ENCODE measurements around the gene SELENOI. TPM values are rescaled to one million over a fixed set of nuclear protein-coding genes. Genes with fewer than 3 reads are reported as not detected.
A peak's percentile ranks its signal among the peaks of the same experiment; 100 is the strongest.

Gene SELENOI
- total RNA-seq, 1 donor from 2014 or later: 51.8 TPM

DNA sequence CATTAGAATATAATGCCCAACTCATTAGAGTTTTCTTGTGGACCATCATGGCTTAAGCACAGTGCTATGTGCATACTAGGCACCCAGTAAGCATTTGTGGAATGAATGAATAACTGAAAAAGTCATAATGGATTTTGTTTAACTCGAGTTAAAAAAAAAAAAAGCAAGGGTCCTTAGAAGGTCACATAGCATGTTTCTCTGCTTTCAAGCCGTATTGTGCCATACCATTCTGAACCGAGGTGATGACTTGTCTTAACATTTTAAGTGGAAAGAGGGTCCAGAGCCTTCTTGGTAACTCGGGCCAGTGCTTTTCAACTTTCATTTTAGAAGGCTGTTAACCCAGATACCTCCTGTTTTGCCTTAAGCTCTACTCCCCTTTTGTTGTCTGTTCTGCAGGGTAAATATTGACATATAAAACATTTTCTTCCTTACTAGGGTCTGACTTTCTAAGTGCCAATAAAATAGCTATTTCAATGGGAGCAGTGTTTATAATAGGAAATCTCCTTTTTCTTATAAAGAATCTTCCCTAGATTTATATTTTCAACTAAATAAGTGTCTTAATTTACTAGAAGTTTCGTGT is 1.4 kb downstream of the SELENOI start:
- TF ChIP-seq EZH2 (IDR thresholded peaks at IDR 0.05) (no peak), EZH2phosphoT487 (IDR thresholded peaks at IDR 0.05) (no peak)
- TF ChIP-seq, protein P1, sequence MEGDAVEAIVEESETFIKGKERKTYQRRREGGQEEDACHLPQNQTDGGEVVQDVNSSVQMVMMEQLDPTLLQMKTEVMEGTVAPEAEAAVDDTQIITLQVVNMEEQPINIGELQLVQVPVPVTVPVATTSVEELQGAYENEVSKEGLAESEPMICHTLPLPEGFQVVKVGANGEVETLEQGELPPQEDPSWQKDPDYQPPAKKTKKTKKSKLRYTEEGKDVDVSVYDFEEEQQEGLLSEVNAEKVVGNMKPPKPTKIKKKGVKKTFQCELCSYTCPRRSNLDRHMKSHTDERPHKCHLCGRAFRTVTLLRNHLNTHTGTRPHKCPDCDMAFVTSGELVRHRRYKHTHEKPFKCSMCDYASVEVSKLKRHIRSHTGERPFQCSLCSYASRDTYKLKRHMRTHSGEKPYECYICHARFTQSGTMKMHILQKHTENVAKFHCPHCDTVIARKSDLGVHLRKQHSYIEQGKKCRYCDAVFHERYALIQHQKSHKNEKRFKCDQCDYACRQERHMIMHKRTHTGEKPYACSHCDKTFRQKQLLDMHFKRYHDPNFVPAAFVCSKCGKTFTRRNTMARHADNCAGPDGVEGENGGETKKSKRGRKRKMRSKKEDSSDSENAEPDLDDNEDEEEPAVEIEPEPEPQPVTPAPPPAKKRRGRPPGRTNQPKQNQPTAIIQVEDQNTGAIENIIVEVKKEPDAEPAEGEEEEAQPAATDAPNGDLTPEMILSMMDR (IDR thresholded peaks at IDR 0.05): no peak
- Histone ChIP-seq H3K4me1 (peaks cover 24% of the 10 kb centered on the region), H3K79me2 (ENCODE audit: low read depth) (peaks cover 84% of the 10 kb centered on the region), H3K9ac (peak overlapping the region; percentile 71), H3F3A (ENCODE audit: low read depth) (peaks cover 8% of the 10 kb centered on the region), H3K27me3 (no peaks in the 10 kb centered on the region), H4K20me1 (ENCODE audit: low read depth) (peaks cover 15% of the 10 kb centered on the region), H3K36me3 (no peaks in the 10 kb centered on the region), H3K27ac (no peak overlapping the region), H2AFZ (replicated peaks) (no peak overlapping the region), H3K9me3 (ENCODE audit: low read depth) (no peaks in the 10 kb centered on the region), H3K4me2 (peak overlapping the region; percentile 93), H3K4me3 (peak overlapping the region; percentile 90)
- Mint-ChIP-seq H3K27me3 (ENCODE audit: insufficient read depth, low read depth) (peaks cover 5% of the 10 kb centered on the region), H3K4me3 (peak overlapping the region; percentile 100), H3K9me3 (no peaks in the 10 kb centered on the region), H3K4me1 (peaks cover 28% of the 10 kb centered on the region), H3K36me3 (peaks cover 14% of the 10 kb centered on the region), H3K27ac (peak overlapping the region; percentile 95)
- DNase-seq (ENCODE audit: low spot score): no peak

DNA sequence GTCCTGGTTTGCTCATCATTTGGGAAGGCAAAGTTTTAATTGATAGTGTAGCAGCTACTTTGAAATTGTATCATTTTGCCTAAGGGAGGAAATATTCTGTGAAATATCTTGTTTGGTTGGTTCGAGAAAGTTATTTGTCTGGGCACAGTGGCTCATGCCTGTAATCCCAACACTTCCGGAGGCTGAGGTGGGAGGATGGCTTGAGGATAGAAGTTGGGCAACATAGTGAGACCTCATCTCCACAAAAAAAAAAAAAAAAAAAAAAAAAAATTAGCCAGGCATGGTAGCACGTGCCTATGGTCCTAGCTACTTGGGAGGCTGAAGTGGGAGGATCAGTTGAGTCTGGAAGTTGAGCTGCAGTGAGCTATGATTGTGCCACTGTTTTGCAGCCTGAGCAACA is 3.7 kb downstream of the SELENOI start:
- Mint-ChIP-seq H3K4me3 (no peak overlapping the region), H3K27ac (no peak overlapping the region), H3K36me3 (peaks cover 19% of the 10 kb centered on the region), H3K27me3 (ENCODE audit: insufficient read depth, low read depth) (peaks cover 5% of the 10 kb centered on the region), H3K4me1 (peaks cover 23% of the 10 kb centered on the region), H3K9me3 (no peaks in the 10 kb centered on the region)
- H4K20me1 ChIP-seq (ENCODE audit: low read depth): peaks cover 20% of the 10 kb centered on the region
- no peak for DNase-seq (ENCODE audit: low spot score)
- no peaks in the 10 kb centered on the region for H3K27me3 ChIP-seq
- H3K36me3 ChIP-seq: no peaks in the 10 kb centered on the region
- TF ChIP-seq EZH2 (IDR thresholded peaks at IDR 0.05) (no peak), EZH2phosphoT487 (IDR thresholded peaks at IDR 0.05) (no peak)
- TF ChIP-seq, protein P1 (IDR thresholded peaks at IDR 0.05): no peak
- peaks cover 19% of the 10 kb centered on the region for H3K4me1 ChIP-seq
- H3K79me2 ChIP-seq (ENCODE audit: low read depth): peaks cover 95% of the 10 kb centered on the region
- peaks cover 8% of the 10 kb centered on the region for H3F3A ChIP-seq (ENCODE audit: low read depth)
- H2AFZ ChIP-seq (replicated peaks): no peak overlapping the region
- H3K4me2 ChIP-seq: no peak overlapping the region
- H3K9ac ChIP-seq: no peak overlapping the region
- H3K9me3 ChIP-seq (ENCODE audit: low read depth): no peaks in the 10 kb centered on the region
- no peak overlapping the region for H3K27ac ChIP-seq
- no peak overlapping the region for H3K4me3 ChIP-seq

DNA sequence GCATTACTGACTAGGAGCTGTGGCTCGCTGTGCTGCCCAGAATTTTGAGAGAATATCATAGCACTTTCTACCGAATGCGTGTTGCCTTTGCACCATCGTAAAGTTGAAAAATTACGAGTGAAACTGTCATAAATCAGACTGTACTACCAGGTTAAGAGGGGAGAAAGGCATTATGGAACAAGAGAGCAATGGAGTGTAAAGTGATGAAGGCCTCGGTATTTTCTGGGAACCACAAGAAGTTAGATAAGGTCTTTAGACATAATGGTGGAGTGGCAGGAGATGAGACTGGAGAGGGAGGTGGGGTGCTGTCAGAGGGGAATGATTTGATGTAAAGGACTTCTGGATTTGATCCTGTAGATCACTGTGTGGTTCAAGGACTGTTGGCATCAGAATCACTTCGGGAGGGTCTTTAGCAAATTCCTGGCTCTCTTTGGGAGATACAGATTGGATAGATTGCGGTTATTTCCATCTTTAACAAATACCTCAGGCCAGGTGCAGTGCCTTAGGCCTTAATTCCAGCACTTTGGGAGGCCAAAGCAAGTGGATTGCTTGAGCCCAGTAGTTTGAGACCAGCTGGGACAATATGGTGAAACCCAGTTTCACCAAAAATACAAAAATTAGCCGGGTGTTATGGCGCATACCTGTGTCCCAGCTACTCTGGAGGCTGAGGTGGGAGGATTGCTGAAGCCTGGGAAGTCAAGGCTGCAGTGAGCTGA is 5.6 kb downstream of the SELENOI start:
- Histone ChIP-seq H3K27me3 (no peaks in the 10 kb centered on the region), H3K79me2 (ENCODE audit: low read depth) (peaks cover 100% of the 10 kb centered on the region), H3K27ac (no peak overlapping the region), H3K36me3 (no peaks in the 10 kb centered on the region), H3K4me2 (no peak overlapping the region), H4K20me1 (ENCODE audit: low read depth) (peaks cover 22% of the 10 kb centered on the region), H3K4me1 (peaks cover 19% of the 10 kb centered on the region), H3K9me3 (ENCODE audit: low read depth) (no peaks in the 10 kb centered on the region), H3K4me3 (no peak overlapping the region), H2AFZ (replicated peaks) (no peak overlapping the region), H3K9ac (no peak overlapping the region), H3F3A (ENCODE audit: low read depth) (no peaks in the 10 kb centered on the region)
- TF ChIP-seq, protein P1 (IDR thresholded peaks at IDR 0.05): no peak
- no peak for TF ChIP-seq EZH2phosphoT487 (IDR thresholded peaks at IDR 0.05)
- no peak for TF ChIP-seq EZH2 (IDR thresholded peaks at IDR 0.05)
- Mint-ChIP-seq H3K36me3 (peaks cover 19% of the 10 kb centered on the region), H3K27ac (no peak overlapping the region), H3K9me3 (no peaks in the 10 kb centered on the region), H3K4me1 (peaks cover 27% of the 10 kb centered on the region), H3K27me3 (ENCODE audit: insufficient read depth, low read depth) (peaks cover 2% of the 10 kb centered on the region), H3K4me3 (no peak overlapping the region)
- no peak for DNase-seq (ENCODE audit: low spot score)
